Skeletal muscle tissue (tissue), 4 donors: ENCODE data around the gene MMD2. TPM values are rescaled to one million over a fixed set of nuclear protein-coding genes. Genes with fewer than 3 reads are reported as not detected.

ENCODE experiments used
- H3K27ac ChIP-seq: one replicate; pipeline ENCODE4 v1.7.0; 2013; ENCODE audit warnings: mild to moderate bottlenecking, low read depth, low read length, inconsistent platforms
- H3K27me3 ChIP-seq, 3 donors: one replicate each; pipeline ENCODE4 v1.7.0; 2013; ENCODE audit warnings: low read length in 3 of 3; ENCODE audit not compliant: control insufficient read depth in 3 of 3, insufficient read depth in 3 of 3
- H3K36me3 ChIP-seq, 3 donors: one replicate each; pipeline ENCODE4 v1.7.0; 2013; ENCODE audit warnings: low read length in 3 of 3; ENCODE audit not compliant: control insufficient read depth in 3 of 3, insufficient read depth in 3 of 3
- H3K4me1 ChIP-seq, 3 donors: one replicate each; pipeline ENCODE4 v1.7.0; 2013; ENCODE audit warnings: low read length in 3 of 3, mild to moderate bottlenecking in 3 of 3; ENCODE audit not compliant: control insufficient read depth in 3 of 3, insufficient read depth in 3 of 3
- H3K4me3 ChIP-seq, 3 donors: one replicate each; pipeline ENCODE4 v1.7.0; 2013; ENCODE audit warnings: low read length in 3 of 3
- H3K9ac ChIP-seq, 3 donors: one replicate each; pipeline ENCODE4 v1.7.0; 2013; ENCODE audit warnings: low read length in 3 of 3, mild to moderate bottlenecking in 3 of 3, moderate library complexity in 2 of 3, low read depth in 1 of 3
- H3K9me3 ChIP-seq, 3 donors: one replicate each; pipeline ENCODE4 v1.7.0; 2013; ENCODE audit warnings: low read length in 3 of 3; ENCODE audit not compliant: control insufficient read depth in 3 of 3
- total RNA-seq: library from RNA; depleted of rRNA; stranded (reverse); fragments of >200 nt; gene quantifications from one replicate; pipeline ENCODE4 v1.2.3, GENCODE V29; 2014
- donor health status: Osteomylitis.

The MMD2 gene
- total RNA-seq, 1 donor from 2014 or later = not detected

DNA sequence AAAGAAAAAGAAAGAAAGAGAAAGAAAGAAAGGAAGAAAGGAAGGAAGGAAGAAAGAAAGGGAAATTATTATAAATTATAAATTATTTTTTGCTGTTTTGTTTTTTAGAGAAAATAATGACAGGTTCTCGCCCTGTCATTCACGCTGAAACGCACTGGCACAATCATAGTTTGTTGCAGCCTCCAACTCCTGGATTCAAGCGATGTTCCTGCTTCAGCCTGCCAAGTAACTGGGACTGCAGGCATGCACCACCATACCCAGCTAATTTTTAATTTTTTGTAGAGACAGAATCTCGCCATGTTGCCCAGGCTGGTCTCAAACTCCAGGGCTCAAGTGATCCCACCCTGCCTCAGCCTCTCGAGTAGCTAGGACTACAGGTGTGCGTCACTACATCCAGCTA, 21.6 kb downstream of the MMD2 start:
- H3K27ac ChIP-seq = no peak overlapping the region
- no peaks in the 10 kb centered on the region for H3K36me3 ChIP-seq
- no peaks in the 10 kb centered on the region for H3K4me1 ChIP-seq
- H3K9ac ChIP-seq = no peak overlapping the region
- peaks cover 0 to 4% (median 0%) of the 10 kb centered on the region in 3 donors for H3K27me3 ChIP-seq
- H3K9me3 ChIP-seq = no peaks in the 10 kb centered on the region
- no peak overlapping the region for H3K4me3 ChIP-seq

GRCh38 chr7:4934419-4935025, 24.5 kb downstream of the MMD2 start:
- Histone ChIP-seq H3K27ac (no peak overlapping the region), H3K9me3 (no peaks in the 10 kb centered on the region), H3K27me3 (peaks cover 0 to 4% (median 2%) of the 10 kb centered on the region in 3 donors), H3K4me3 (no peak overlapping the region), H3K36me3 (no peaks in the 10 kb centered on the region), H3K4me1 (no peaks in the 10 kb centered on the region), H3K9ac (no peak overlapping the region)

DNA sequence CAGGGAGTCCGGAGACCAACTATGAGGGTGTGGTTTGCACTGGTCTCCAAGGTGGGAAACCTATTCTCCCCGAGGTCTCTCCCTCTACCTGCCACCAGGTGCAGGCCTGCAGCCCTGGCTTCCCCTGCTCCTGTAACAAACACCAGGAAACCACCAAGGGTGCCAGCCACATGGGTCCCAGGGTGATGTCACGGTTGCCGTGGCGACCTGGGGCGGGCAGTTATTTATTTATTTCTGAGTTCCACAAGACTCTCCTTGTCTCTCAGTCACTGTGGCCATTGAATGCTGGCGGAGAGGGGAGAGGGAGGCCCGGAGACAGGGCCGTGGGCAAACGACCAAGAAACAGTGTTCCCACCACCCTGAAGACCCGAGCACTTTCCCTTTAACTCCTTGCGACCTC, 27.0 kb downstream of the MMD2 start:
- peaks cover 4 to 11% (median 10%) of the 10 kb centered on the region in 3 donors for H3K27me3 ChIP-seq
- no peaks in the 10 kb centered on the region for H3K9me3 ChIP-seq
- H3K9ac ChIP-seq = no peak overlapping the region
- H3K36me3 ChIP-seq = no peaks in the 10 kb centered on the region
- no peak overlapping the region for H3K27ac ChIP-seq
- H3K4me3 ChIP-seq = no peak overlapping the region
- no peaks in the 10 kb centered on the region for H3K4me1 ChIP-seq

DNA sequence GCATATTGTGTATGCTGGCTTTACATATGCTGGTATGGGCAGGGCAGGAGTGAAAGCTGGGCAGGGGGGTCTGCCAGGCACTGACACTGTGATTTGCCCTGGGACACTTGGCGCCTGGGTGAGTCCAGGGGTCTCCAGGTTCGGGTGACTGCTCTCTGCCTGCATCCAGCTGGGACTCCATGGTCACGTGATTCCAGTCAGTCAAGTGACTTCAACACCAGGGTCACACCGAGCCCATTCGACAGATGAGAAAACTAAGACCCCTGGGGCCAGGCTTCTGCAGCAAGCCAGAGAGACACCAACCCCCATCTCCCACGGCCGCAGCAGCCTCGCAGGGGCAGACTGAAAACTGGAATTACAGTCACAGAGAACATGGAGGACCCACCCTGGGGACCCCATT, 30.0 kb downstream of the MMD2 start:
- Histone ChIP-seq H3K9me3 (no peaks in the 10 kb centered on the region), H3K4me3 (no peak overlapping the region), H3K27ac (no peak overlapping the region), H3K9ac (no peak overlapping the region), H3K4me1 (no peaks in the 10 kb centered on the region), H3K27me3 (peaks cover 0 to 16% (median 10%) of the 10 kb centered on the region in 3 donors), H3K36me3 (no peaks in the 10 kb centered on the region)

- no peaks in the 10 kb centered on the region for H3K36me3 ChIP-seq
- no peaks in the 10 kb centered on the region for H3K9me3 ChIP-seq
- H3K9ac ChIP-seq = no peak overlapping the region
- H3K4me3 ChIP-seq = no peak overlapping the region
- peaks cover 0 to 16% (median 10%) of the 10 kb centered on the region in 3 donors for H3K27me3 ChIP-seq
- no peaks in the 10 kb centered on the region for H3K4me1 ChIP-seq
- no peak overlapping the region for H3K27ac ChIP-seq
These were observed 30.5 kb downstream of the MMD2 start for GRCh38 chr7:4928445-4928844.

GRCh38 chr7:4919969-4920766, 38.8 kb downstream of the MMD2 start:
- no peak overlapping the region for H3K27ac ChIP-seq
- no peak overlapping the region for H3K9ac ChIP-seq
- no peak overlapping the region for H3K4me3 ChIP-seq
- H3K4me1 ChIP-seq = no peaks in the 10 kb centered on the region
- peaks cover 0 to 5% (median 0%) of the 10 kb centered on the region in 3 donors for H3K9me3 ChIP-seq
- peaks cover 0 to 5% (median 2%) of the 10 kb centered on the region in 3 donors for H3K27me3 ChIP-seq
- H3K36me3 ChIP-seq = no peaks in the 10 kb centered on the region

- no peak overlapping the region for H3K4me3 ChIP-seq
- H3K9me3 ChIP-seq = peaks cover 0 to 5% (median 0%) of the 10 kb centered on the region in 3 donors
- H3K27me3 ChIP-seq = peaks cover 0 to 5% (median 2%) of the 10 kb centered on the region in 3 donors
- no peak overlapping the region for H3K27ac ChIP-seq
- H3K9ac ChIP-seq = no peak overlapping the region
- no peaks in the 10 kb centered on the region for H3K36me3 ChIP-seq
- no peaks in the 10 kb centered on the region for H3K4me1 ChIP-seq
These were observed 42.9 kb downstream of the MMD2 start for GRCh38 chr7:4916113-4916512.

DNA sequence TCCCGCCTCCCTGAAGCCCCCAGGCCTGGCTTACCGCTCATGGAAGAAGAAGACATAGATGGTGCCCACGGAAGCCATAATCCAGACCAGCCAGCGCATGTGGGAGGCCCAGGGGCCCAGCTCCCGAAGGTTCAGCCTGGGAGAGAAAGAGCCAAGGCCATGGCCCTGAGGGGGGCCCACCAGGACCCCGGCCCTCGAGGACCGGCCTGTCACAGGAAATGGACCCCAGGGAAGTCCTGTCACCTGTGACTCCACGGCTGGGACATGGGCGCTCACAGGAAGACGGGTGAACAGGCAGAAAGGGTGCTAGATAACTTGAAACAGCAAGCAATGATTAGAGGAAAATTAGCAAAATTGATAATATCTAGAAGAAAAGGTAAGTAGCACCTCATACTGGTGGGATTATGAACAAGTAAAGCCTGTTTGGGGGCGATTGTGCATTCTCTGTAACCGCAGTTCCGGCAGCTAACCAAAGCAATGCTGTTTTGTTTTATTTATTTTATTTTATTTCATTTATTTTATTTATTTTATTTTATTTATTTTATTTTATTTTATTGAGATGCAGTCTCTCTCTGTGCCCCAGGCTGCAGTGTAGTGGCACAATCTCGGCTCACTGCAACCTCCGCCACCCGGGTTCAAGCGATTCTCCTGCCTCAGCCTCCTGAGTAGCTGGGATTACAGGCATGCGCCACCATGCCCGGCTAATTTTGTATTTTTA, 47.7 kb downstream of the MMD2 start:
- Histone ChIP-seq H3K4me1 (no peaks in the 10 kb centered on the region), H3K9ac (no peak overlapping the region), H3K4me3 (no peak overlapping the region), H3K27me3 (no peaks in the 10 kb centered on the region), H3K9me3 (peaks cover 0 to 5% (median 0%) of the 10 kb centered on the region in 3 donors), H3K36me3 (no peaks in the 10 kb centered on the region), H3K27ac (no peak overlapping the region)

DNA sequence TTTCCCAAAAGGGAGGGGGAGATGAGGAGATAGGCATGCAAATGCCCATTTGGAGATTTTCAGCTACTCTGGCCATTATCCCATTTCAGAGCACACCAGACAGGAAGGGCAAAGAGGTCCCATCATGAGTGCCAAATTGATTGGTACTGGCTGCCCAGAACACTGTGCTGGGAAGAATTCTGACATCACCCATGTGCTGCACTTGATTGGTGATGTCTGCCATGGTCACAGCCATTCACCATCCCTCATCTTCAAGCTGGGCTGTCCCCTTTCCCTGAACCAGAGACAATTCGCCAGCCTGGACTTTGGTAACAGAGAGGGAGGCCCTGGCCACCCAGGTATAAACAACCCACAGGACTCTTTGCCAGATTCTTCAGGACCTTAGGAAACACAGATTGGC, 52.3 kb downstream of the MMD2 start:
- no peak overlapping the region for H3K27ac ChIP-seq
- no peak overlapping the region for H3K4me3 ChIP-seq
- H3K9ac ChIP-seq = no peak overlapping the region
- peaks cover 0 to 5% (median 0%) of the 10 kb centered on the region in 3 donors for H3K9me3 ChIP-seq
- no peaks in the 10 kb centered on the region for H3K36me3 ChIP-seq
- H3K27me3 ChIP-seq = peaks cover 8 to 25% (median 11%) of the 10 kb centered on the region in 3 donors
- no peaks in the 10 kb centered on the region for H3K4me1 ChIP-seq

DNA sequence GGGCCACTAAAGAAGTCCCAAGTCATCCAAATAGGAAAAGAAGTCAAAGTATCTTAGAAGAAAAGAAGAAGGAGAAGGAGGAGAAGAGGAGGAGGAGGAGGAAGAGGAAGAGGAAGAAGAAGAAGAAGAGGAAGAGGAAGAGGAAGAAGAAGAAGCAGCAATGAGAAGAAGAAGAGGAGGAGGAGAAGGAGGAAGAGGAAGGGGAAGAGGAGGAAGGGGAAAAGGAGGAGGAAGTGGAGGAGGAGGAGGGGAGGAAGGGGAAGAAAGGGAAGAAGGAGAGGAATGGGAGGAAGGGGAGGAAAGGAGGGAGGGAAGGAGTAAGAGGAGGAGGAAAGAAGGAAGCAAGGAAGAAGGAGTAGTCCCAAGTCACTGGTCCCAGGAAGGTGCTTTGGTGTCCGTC, 53.8 kb downstream of the MMD2 start:
- Histone ChIP-seq H3K27me3 (peaks cover 8 to 28% (median 11%) of the 10 kb centered on the region in 3 donors), H3K9ac (no peak overlapping the region), H3K4me3 (no peak overlapping the region), H3K36me3 (no peaks in the 10 kb centered on the region), H3K27ac (no peak overlapping the region), H3K9me3 (peaks cover 0 to 5% (median 0%) of the 10 kb centered on the region in 3 donors), H3K4me1 (no peaks in the 10 kb centered on the region)
